Endothelial cell of umbilical vein (primary cell): ENCODE data around the gene CACNA1B. TPM values are rescaled to one million over a fixed set of nuclear protein-coding genes. Genes with fewer than 3 reads are reported as not detected.

Experiments used
- BruUV-seq: library from RNA; stranded (reverse); fragments of 400-500 nt; replicated peaks from 2 replicates; lab custom pipeline; 2021; lab: Mats Ljungman, UMichigan
- CTCF ChIA-PET: fragments of 300-600, 350-600 bp; sonication (Branson Sonifier 250); formaldehyde crosslinking; loops from one replicate; lab custom pipeline; 2021; ENCODE audit warnings: antibody characterized with exemption, inconsistent platforms; lab: Charles Lee
- POLR2A ChIA-PET: fragments of 300-600, 350-600 bp; sonication (Branson Sonifier 250); formaldehyde crosslinking; loops from one replicate; lab custom pipeline; 2021; ENCODE audit warnings: antibody characterized with exemption, inconsistent platforms; lab: Charles Lee
- DNase-seq: peaks from one replicate; pipeline ENCODE4 v3.0.0-alpha.2; 2011; ENCODE audit warnings: low read depth, low spot score
- FAIRE-seq: peaks from 2 replicates; lab custom pipeline; 2011; peaks lifted over from hg19 to GRCh38; lab: Jason Lieb, UNC
- H2AFZ ChIP-seq: 2 replicates; pipeline ENCODE4 v1.6.0; 2012; ENCODE audit warnings: low read depth, low read length, control low read depth, inconsistent platforms
- H3K27ac ChIP-seq: 2 replicates; pipeline ENCODE4 v1.5.1; 2011; ENCODE audit warnings: low read depth, mild to moderate bottlenecking, control low read depth, low read length, moderate library complexity; ENCODE audit not compliant: insufficient read depth
- H3K27me3 ChIP-seq, 2 experiments: 2 replicates each; pipeline versions ENCODE4 v1.6.0 to v1.6.1; 2011; ENCODE audit warnings: low read length in 2 of 2, mixed read lengths in 1 of 2; ENCODE audit not compliant: control insufficient read depth in 2 of 2, insufficient read depth in 2 of 2
- H3K36me3 ChIP-seq, 2 experiments: 2 replicates in 1 of 2; 3 replicates in 1 of 2; pipeline ENCODE4 v1.5.1; 2011; ENCODE audit warnings: low read length in 2 of 2, mild to moderate bottlenecking in 1 of 2, moderate library complexity in 1 of 2; ENCODE audit not compliant: control insufficient read depth in 2 of 2, insufficient read depth in 2 of 2; ENCODE audit errors: extremely low read depth in 1 of 2
- H3K4me1 ChIP-seq: 3 replicates; pipeline ENCODE4 v1.5.1; 2011; ENCODE audit warnings: mild to moderate bottlenecking, low read length; ENCODE audit not compliant: control insufficient read depth, insufficient read depth; ENCODE audit errors: extremely low read depth
- H3K4me2 ChIP-seq: 2 replicates; pipeline ENCODE4 v1.6.1; 2011; ENCODE audit warnings: low read length, control low read depth, mixed read lengths; ENCODE audit not compliant: insufficient read depth
- H3K4me3 ChIP-seq, 3 experiments: fragments of 200-600 bp in 1 of 3; sonication (generic), shearing (Covaris generic) in 1 of 3; replicated peaks in 1 of 3; 2 replicates each; pipeline ENCODE4 v1.5.1; 2011 to 2016; ENCODE audit warnings: control low read depth in 3 of 3, low read length in 3 of 3, mild to moderate bottlenecking in 2 of 3, inconsistent platforms in 1 of 3, low read depth in 1 of 3, moderate library complexity in 1 of 3; ENCODE audit not compliant: insufficient read depth in 1 of 3
- H3K79me2 ChIP-seq: 2 replicates; pipeline ENCODE4 v1.6.0; 2012; ENCODE audit warnings: low read length, inconsistent platforms; ENCODE audit not compliant: control insufficient read depth, insufficient read depth
- H3K9ac ChIP-seq: replicated peaks from 2 replicates; pipeline ENCODE3; 2011; ENCODE audit warnings: low read length, control low read depth; ENCODE audit not compliant: insufficient read depth; ENCODE audit errors: extremely low read depth
- H3K9me1 ChIP-seq: replicated peaks from 3 replicates; pipeline ENCODE4 v1.6.0; 2011; ENCODE audit warnings: mild to moderate bottlenecking, low read length; ENCODE audit not compliant: control insufficient read depth, insufficient read depth; ENCODE audit errors: extremely low read depth
- H3K9me3 ChIP-seq: replicated peaks from 2 replicates; pipeline ENCODE4 v1.5.1; 2012; ENCODE audit warnings: low read length, inconsistent platforms; ENCODE audit not compliant: control insufficient read depth, insufficient read depth
- H4K20me1 ChIP-seq: replicated peaks from 2 replicates; pipeline ENCODE3; 2011; ENCODE audit warnings: mild to moderate bottlenecking, low read length; ENCODE audit not compliant: control insufficient read depth, insufficient read depth; ENCODE audit errors: extremely low read depth
- EZH2 ChIP-seq: IDR thresholded peaks from 2 replicates; pipeline ENCODE4 v1.6.1; 2012; ENCODE audit warnings: borderline replicate concordance, low read depth, mild to moderate bottlenecking, moderate library complexity, low read length, inconsistent platforms; ENCODE audit not compliant: severe bottlenecking
- FOS ChIP-seq: IDR thresholded peaks from 2 replicates; pipeline ENCODE4 v1.6.1; 2011; ENCODE audit warnings: mild to moderate bottlenecking, low read length, moderate library complexity, borderline replicate concordance; ENCODE audit not compliant: insufficient read depth
- GATA2 ChIP-seq: IDR thresholded peaks from 2 replicates; pipeline ENCODE4 v1.7.0; 2011; ENCODE audit warnings: low read depth, mild to moderate bottlenecking, moderate library complexity, mixed read lengths, low read length; ENCODE audit not compliant: insufficient read length, insufficient read depth
- JUN ChIP-seq: IDR thresholded peaks from 2 replicates; pipeline ENCODE4 v1.6.1; 2011; ENCODE audit warnings: borderline replicate concordance, low read depth; ENCODE audit not compliant: insufficient read length, insufficient read depth
- MAX ChIP-seq: IDR thresholded peaks from 2 replicates; pipeline ENCODE4 v1.6.1; 2011; ENCODE audit not compliant: insufficient read depth, insufficient read length
- MYC ChIP-seq: IDR thresholded peaks from one replicate; pipeline ENCODE4 v1.6.1; 2011; ENCODE audit warnings: mild to moderate bottlenecking, low read depth, low read length
- POLR2A ChIP-seq: IDR thresholded peaks from 2 replicates; pipeline ENCODE4 v1.6.1; 2012; ENCODE audit warnings: low read depth, mild to moderate bottlenecking, control low read depth, low read length
- POLR2AphosphoS5 ChIP-seq: IDR thresholded peaks from 2 replicates; pipeline ENCODE4 v1.6.1; 2012; ENCODE audit warnings: low read depth, mild to moderate bottlenecking, control low read depth, low read length, moderate library complexity; ENCODE audit not compliant: insufficient read depth
- dilution Hi-C: fragments of 300-500 bp; cut with MboI; formaldehyde crosslinking; loops from one replicate; pipeline ENCODE4 v1.15.0; 2019; ENCODE audit warnings: low sequenced_read_pairs; ENCODE audit not compliant: extremely low pct_ligation_motif_present
- intact Hi-C: fragments of 100-400 bp; cut with micrococcal nuclease; formaldehyde crosslinking; loops from one replicate; pipeline ENCODE4 v1.10.0; 2022
- polyA plus RNA-seq, 4 experiments: library from polyadenylated mRNA; depleted of rRNA in 3 of 4; stranded (reverse) in 3 of 4; unstranded in 1 of 4; fragments of >200 nt; gene quantifications; 2 replicates each; pipeline versions ENCODE4 v1.2.1 to v1.2.3, GENCODE V29; 2011 to 2012; ENCODE audit warnings: missing spikeins in 1 of 4
- total RNA-seq: library from RNA; stranded (reverse); gene quantifications from 2 replicates; pipeline ENCODE4 v1.2.3, GENCODE V29; 2021
- TF ChIP-seq, protein P1 (sequence below), 2 donors: IDR thresholded peaks; 1 replicate in 1 of 2; 2 replicates in 1 of 2; pipeline ENCODE4 v1.5.1; 2011; ENCODE audit warnings: low read length in 2 of 2, mild to moderate bottlenecking in 2 of 2, moderate library complexity in 2 of 2, control low read depth in 1 of 2, inconsistent platforms in 1 of 2, low read depth in 1 of 2; ENCODE audit not compliant: insufficient read depth in 1 of 2; ENCODE audit errors: extremely low read depth in 1 of 2

CACNA1B gene
- total and polyA plus RNA-seq, 2 donors (not counting 3 experiments of a cell fraction or from before 2014, with no cell fraction given): 0.11 to 0.41 TPM

DNA sequence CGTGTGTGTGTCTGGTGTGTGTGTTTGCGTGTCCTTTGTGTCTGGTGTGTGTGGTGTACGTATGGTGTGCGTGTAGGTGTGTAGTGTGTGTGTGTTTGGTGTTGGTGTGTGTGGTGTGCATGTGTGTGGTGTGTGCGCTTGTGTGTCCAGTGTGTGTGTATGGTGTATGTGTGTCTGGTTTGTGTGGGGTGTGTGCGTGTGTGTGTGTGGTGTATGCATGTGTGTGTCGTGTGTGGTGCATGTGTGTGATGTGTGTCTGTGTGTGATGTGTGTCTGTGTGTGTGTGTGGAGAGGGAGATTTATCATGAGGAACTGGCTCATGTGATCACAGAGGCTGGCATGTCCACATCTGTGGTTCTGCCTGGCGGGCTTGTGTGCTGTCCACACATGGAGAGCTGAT, 71.7 kb downstream of the CACNA1B start:
- FAIRE-seq: no peak
- Histone ChIP-seq H3K9ac (no peak overlapping the region), H4K20me1 (no peaks in the 10 kb centered on the region), H3K4me3 (no peak overlapping the region), H3K36me3 (no peaks in the 10 kb centered on the region), H3K4me1 (no peaks in the 10 kb centered on the region), H3K9me3 (no peaks in the 10 kb centered on the region), H2AFZ (no peak overlapping the region), H3K79me2 (no peaks in the 10 kb centered on the region), H3K9me1 (no peaks in the 10 kb centered on the region), H3K4me2 (no peak overlapping the region), H3K27ac (no peak overlapping the region), H3K27me3 (no peaks in the 10 kb centered on the region)
- intact Hi-C loops (no loop called here), dilution Hi-C loops (no loop called here)
- CTCF ChIA-PET: no interaction called here
- POLR2A ChIA-PET: no interaction called here
- no TSS peak for BruUV-seq
- no peak for TF ChIP-seq JUN
- TF ChIP-seq MAX: no peak
- TF ChIP-seq POLR2AphosphoS5: no peak
- TF ChIP-seq, protein P1, sequence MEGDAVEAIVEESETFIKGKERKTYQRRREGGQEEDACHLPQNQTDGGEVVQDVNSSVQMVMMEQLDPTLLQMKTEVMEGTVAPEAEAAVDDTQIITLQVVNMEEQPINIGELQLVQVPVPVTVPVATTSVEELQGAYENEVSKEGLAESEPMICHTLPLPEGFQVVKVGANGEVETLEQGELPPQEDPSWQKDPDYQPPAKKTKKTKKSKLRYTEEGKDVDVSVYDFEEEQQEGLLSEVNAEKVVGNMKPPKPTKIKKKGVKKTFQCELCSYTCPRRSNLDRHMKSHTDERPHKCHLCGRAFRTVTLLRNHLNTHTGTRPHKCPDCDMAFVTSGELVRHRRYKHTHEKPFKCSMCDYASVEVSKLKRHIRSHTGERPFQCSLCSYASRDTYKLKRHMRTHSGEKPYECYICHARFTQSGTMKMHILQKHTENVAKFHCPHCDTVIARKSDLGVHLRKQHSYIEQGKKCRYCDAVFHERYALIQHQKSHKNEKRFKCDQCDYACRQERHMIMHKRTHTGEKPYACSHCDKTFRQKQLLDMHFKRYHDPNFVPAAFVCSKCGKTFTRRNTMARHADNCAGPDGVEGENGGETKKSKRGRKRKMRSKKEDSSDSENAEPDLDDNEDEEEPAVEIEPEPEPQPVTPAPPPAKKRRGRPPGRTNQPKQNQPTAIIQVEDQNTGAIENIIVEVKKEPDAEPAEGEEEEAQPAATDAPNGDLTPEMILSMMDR (IDR thresholded peaks at IDR 0.05; ENCODE audit: extremely low read depth in 1 of 2, insufficient read depth in 1 of 2, low read depth in 1 of 2, low read length in 2 of 2): no peak
- TF ChIP-seq GATA2: no peak
- no peak for TF ChIP-seq POLR2A
- no peak for TF ChIP-seq MYC
- TF ChIP-seq EZH2: no peak
- TF ChIP-seq FOS: no peak
- DNase-seq: no peak
